Suprapubic skin (tissue), 3 donors: ENCODE results near the gene APC2.

Source experiments
- POLR2AphosphoS5 ChIP-seq, 3 donors: sonication (generic); formaldehyde crosslinking; IDR thresholded peaks; one replicate each; pipeline ENCODE4 v1.6.1; 2017; ENCODE audit warnings: antibody characterized with exemption in 3 of 3
- TF ChIP-seq, protein P1 (sequence below), 2 donors: fragments of 200-600 bp in 1 of 2; fragments of 450-650 bp in 1 of 2; sonication (generic) in 1 of 2; IDR thresholded peaks; one replicate each; pipeline ENCODE4 v1.5.1; 2016 to 2019; ENCODE audit warnings: antibody characterized with exemption in 2 of 2, mild to moderate bottlenecking in 1 of 2, moderate library complexity in 1 of 2

DNA sequence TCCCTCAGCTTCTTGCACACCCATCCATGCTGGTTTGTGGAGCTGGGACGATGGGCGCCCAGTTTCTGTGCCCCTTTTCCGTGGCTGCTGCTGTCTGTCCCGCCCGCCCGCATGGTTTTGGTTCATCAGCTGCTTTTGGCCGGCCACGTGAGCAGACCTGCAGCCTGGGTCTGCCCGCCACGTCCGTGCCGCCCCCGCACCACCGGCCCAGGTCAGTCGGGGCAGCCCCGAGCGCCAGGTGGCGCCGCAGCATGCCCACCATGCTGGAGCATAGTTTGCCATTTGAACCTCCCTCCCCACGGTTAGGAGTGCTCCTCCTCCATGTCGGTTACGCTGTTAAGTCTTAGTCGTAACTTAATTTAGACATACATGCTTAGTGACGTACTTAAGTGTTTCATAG is 27.0 kb upstream of the APC2 start:
- TF ChIP-seq, protein P1, sequence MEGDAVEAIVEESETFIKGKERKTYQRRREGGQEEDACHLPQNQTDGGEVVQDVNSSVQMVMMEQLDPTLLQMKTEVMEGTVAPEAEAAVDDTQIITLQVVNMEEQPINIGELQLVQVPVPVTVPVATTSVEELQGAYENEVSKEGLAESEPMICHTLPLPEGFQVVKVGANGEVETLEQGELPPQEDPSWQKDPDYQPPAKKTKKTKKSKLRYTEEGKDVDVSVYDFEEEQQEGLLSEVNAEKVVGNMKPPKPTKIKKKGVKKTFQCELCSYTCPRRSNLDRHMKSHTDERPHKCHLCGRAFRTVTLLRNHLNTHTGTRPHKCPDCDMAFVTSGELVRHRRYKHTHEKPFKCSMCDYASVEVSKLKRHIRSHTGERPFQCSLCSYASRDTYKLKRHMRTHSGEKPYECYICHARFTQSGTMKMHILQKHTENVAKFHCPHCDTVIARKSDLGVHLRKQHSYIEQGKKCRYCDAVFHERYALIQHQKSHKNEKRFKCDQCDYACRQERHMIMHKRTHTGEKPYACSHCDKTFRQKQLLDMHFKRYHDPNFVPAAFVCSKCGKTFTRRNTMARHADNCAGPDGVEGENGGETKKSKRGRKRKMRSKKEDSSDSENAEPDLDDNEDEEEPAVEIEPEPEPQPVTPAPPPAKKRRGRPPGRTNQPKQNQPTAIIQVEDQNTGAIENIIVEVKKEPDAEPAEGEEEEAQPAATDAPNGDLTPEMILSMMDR (IDR thresholded peaks at IDR 0.05) = no peak
- TF ChIP-seq POLR2AphosphoS5 (IDR thresholded peaks at IDR 0.05) = no peak
